ENCODE results near the gene GPD2.

GRCh38 chr2:156437272-156437930 is 1.2 kb downstream of the GPD2 start:
- TF ChIP-seq EZH2 (IDR thresholded peaks at IDR 0.05) (no peak), POLR2AphosphoS5 (IDR thresholded peaks at IDR 0.05; ENCODE audit: borderline replicate concordance, low read depth, low read length) (no peak)
